Suprapubic skin (tissue), 4 donors: ENCODE data around the gene ZNF281. TPM values are rescaled to one million over a fixed set of nuclear protein-coding genes. Genes with fewer than 3 reads are reported as not detected.

Experiments used
- DNase-seq, 2 donors: peaks; one replicate each; pipeline ENCODE4 v3.0.0-alpha.2; 2019; ENCODE audit warnings: low spot score in 2 of 2
- H3K27ac ChIP-seq: fragments of 200-600 bp; sonication (generic); one replicate; pipeline ENCODE4 v1.5.1; 2019
- H3K27me3 ChIP-seq: fragments of 200-600 bp; sonication (generic); one replicate; pipeline ENCODE4 v1.5.1; 2019
- H3K36me3 ChIP-seq: fragments of 200-600 bp; sonication (generic); one replicate; pipeline ENCODE4 v1.5.1; 2019
- H3K4me1 ChIP-seq: fragments of 200-600 bp; sonication (generic); one replicate; pipeline ENCODE4 v1.5.1; 2019
- H3K4me3 ChIP-seq: fragments of 200-600 bp; sonication (generic); one replicate; pipeline ENCODE4 v1.5.1; 2019; ENCODE audit warnings: mild to moderate bottlenecking
- H3K9me3 ChIP-seq: fragments of 200-600 bp; sonication (generic); one replicate; pipeline ENCODE4 v1.5.1; 2019
- CTCF ChIP-seq, 2 donors: fragments of 200-600 bp in 1 of 2; fragments of 450-650 bp in 1 of 2; sonication (generic) in 1 of 2; IDR thresholded peaks; one replicate each; pipeline ENCODE4 v1.5.1; 2016 to 2019; ENCODE audit warnings: antibody characterized with exemption in 2 of 2, mild to moderate bottlenecking in 1 of 2, moderate library complexity in 1 of 2
- EP300 ChIP-seq: sonication (generic); formaldehyde crosslinking; IDR thresholded peaks from one replicate; pipeline ENCODE4 v1.6.1; 2017; ENCODE audit warnings: antibody characterized with exemption
- POLR2A ChIP-seq, 2 donors: fragments of 450-650 bp; IDR thresholded peaks; one replicate each; pipeline ENCODE4 v1.6.1; 2017; ENCODE audit warnings: antibody characterized with exemption in 2 of 2, mild to moderate bottlenecking in 2 of 2, moderate library complexity in 2 of 2
- POLR2AphosphoS5 ChIP-seq, 3 donors: sonication (generic); formaldehyde crosslinking; IDR thresholded peaks; one replicate each; pipeline ENCODE4 v1.6.1; 2017; ENCODE audit warnings: antibody characterized with exemption in 3 of 3
- WGBS: methylation state at CpG from one replicate; pipeline ENCODE4 v1.1.5; 2018; 5-methylcytosine and 5-hydroxymethylcytosine counted together
- total RNA-seq, 4 donors: library from RNA; depleted of rRNA; stranded (reverse); fragments of >200 nt; gene quantifications; one replicate each; pipeline ENCODE4 v1.1.0, GENCODE V29; 2016

The ZNF281 gene
- total RNA-seq, 4 donors from 2014 or later, result 4.5 to 9.4 (median 8.2) TPM

GRCh38 chr1:200437556-200438203, 27.8 kb upstream of the ZNF281 start:
- no peak for TF ChIP-seq POLR2AphosphoS5 (IDR thresholded peaks at IDR 0.05)
- Histone ChIP-seq H3K27ac (no peak overlapping the region), H3K4me1 (peaks cover 7% of the 10 kb centered on the region), H3K36me3 (no peaks in the 10 kb centered on the region), H3K9me3 (no peaks in the 10 kb centered on the region), H3K27me3 (no peaks in the 10 kb centered on the region), H3K4me3 (peak overlapping the region; percentile 24)
- no peak for DNase-seq
- WGBS, result 39% methylated on average over 5 of the region's 5 CpGs

- Histone ChIP-seq H3K27ac (no peak overlapping the region), H3K9me3 (no peaks in the 10 kb centered on the region), H3K36me3 (no peaks in the 10 kb centered on the region), H3K4me1 (peaks cover 7% of the 10 kb centered on the region), H3K4me3 (no peak overlapping the region), H3K27me3 (no peaks in the 10 kb centered on the region)
- no peak for DNase-seq
- TF ChIP-seq CTCF (IDR thresholded peaks at IDR 0.05) (no peak), EP300 (no peak), POLR2A (IDR thresholded peaks at IDR 0.05) (no peak), POLR2AphosphoS5 (IDR thresholded peaks at IDR 0.05) (no peak)
Measured at GRCh38 chr1:200437088-200437487, 27.3 kb upstream of the ZNF281 start.

GRCh38 chr1:200436436-200436835, 26.6 kb upstream of the ZNF281 start:
- peaks cover 7% of the 10 kb centered on the region for H3K4me1 ChIP-seq
- no peaks in the 10 kb centered on the region for H3K27me3 ChIP-seq
- no peaks in the 10 kb centered on the region for H3K9me3 ChIP-seq
- no peak overlapping the region for H3K27ac ChIP-seq
- no peak for DNase-seq
- H3K36me3 ChIP-seq, result no peaks in the 10 kb centered on the region
- TF ChIP-seq POLR2AphosphoS5 (IDR thresholded peaks at IDR 0.05) (no peak), EP300 (no peak), CTCF (IDR thresholded peaks at IDR 0.05) (no peak), POLR2A (IDR thresholded peaks at IDR 0.05) (no peak)
- H3K4me3 ChIP-seq, result no peak overlapping the region

GRCh38 chr1:200435200-200435780, 25.5 kb upstream of the ZNF281 start:
- H3K36me3 ChIP-seq, result no peaks in the 10 kb centered on the region
- no peak for TF ChIP-seq CTCF (IDR thresholded peaks at IDR 0.05)
- TF ChIP-seq POLR2AphosphoS5 (IDR thresholded peaks at IDR 0.05), result no peak
- no peak for TF ChIP-seq EP300
- no peak for TF ChIP-seq POLR2A (IDR thresholded peaks at IDR 0.05)

GRCh38 chr1:200433586-200433985, 23.8 kb upstream of the ZNF281 start:
- Histone ChIP-seq H3K27me3 (no peaks in the 10 kb centered on the region), H3K9me3 (no peaks in the 10 kb centered on the region), H3K4me1 (peaks cover 7% of the 10 kb centered on the region), H3K36me3 (no peaks in the 10 kb centered on the region), H3K4me3 (no peak overlapping the region), H3K27ac (no peak overlapping the region)
- 97% methylated on average over 1 of the region's 1 CpG for WGBS
- no peak for TF ChIP-seq POLR2A (IDR thresholded peaks at IDR 0.05)
- no peak for TF ChIP-seq CTCF (IDR thresholded peaks at IDR 0.05)
- no peak for TF ChIP-seq EP300
- no peak for TF ChIP-seq POLR2AphosphoS5 (IDR thresholded peaks at IDR 0.05)
- DNase-seq, result no peak

More at GRCh38 chr1:200435200-200435780, 25.5 kb upstream of the ZNF281 start:
- Histone ChIP-seq H3K27ac (no peak overlapping the region), H3K4me3 (no peak overlapping the region), H3K27me3 (no peaks in the 10 kb centered on the region), H3K9me3 (no peaks in the 10 kb centered on the region), H3K4me1 (peaks cover 7% of the 10 kb centered on the region)
- WGBS, result 85% methylated on average over 8 of the region's 8 CpGs
- no peak for DNase-seq
